HCT116 (cell line): ENCODE measurements around the gene DNASE1L1. TPM values are rescaled to one million over a fixed set of nuclear protein-coding genes. Genes with fewer than 3 reads are reported as not detected.
A peak's percentile ranks its signal among the peaks of the same experiment; 100 is the strongest.

Source experiments
- ATAC-seq: fragments of 200-7000 bp; cut with Tn5 transposase; 2 replicates; pipeline ENCODE4 v1.9.1; 2020; ENCODE audit warnings: mild to moderate bottlenecking, moderate library complexity
- BruUV-seq: library from RNA; stranded (reverse); fragments of 400-500 nt; replicated peaks from 2 replicates; lab custom pipeline; 2021; lab: Mats Ljungman, UMichigan
- CTCF ChIA-PET: fragments of 300-600 bp; sonication (Branson Sonifier 250); formaldehyde crosslinking; loops from one replicate; lab custom pipeline; 2021; ENCODE audit warnings: antibody characterized with exemption; lab: Charles Lee
- POLR2A ChIA-PET: fragments of 300-600, 350-600 bp; sonication (Branson Sonifier 250); formaldehyde crosslinking; loops from one replicate; lab custom pipeline; 2021; ENCODE audit warnings: antibody characterized with exemption; lab: Charles Lee
- RAD21 ChIA-PET, 2 experiments: fragments of 300-600 bp; sonication (Branson Sonifier 250); formaldehyde crosslinking; loops; one replicate each; lab custom pipeline; 2023; ENCODE audit warnings: low total read pairs in 2 of 2; ENCODE audit not compliant: uncharacterized antibody in 2 of 2, unreplicated experiment in 2 of 2, low non-redundant PET in 1 of 2; lab: Charles Lee
- DNase-seq: peaks from one replicate; pipeline ENCODE4 v3.0.0-alpha.2; 2010; ENCODE audit warnings: low read depth, low spot score
- H2AFZ ChIP-seq: fragments of 200-600 bp; shearing (Covaris generic), sonication (generic); 2 replicates; pipeline ENCODE4 v1.6.1; 2017; ENCODE audit warnings: low read depth, mixed run types, mixed read lengths, antibody characterized with exemption, low read length; ENCODE audit not compliant: poor library complexity, severe bottlenecking
- H3K27ac ChIP-seq: 2 replicates; pipeline ENCODE4 v1.5.1; 2012; ENCODE audit warnings: low read depth, low read length
- H3K27me3 ChIP-seq: fragments of 200-600 bp; sonication (generic); 2 replicates; pipeline ENCODE4 v1.6.1; 2016; ENCODE audit warnings: mixed run types, low read length, mixed read lengths; ENCODE audit not compliant: insufficient read depth
- H3K36me3 ChIP-seq, 2 experiments: fragments of 200-500 bp in 1 of 2; fragments of 200-600 bp in 1 of 2; sonication (Bioruptor generic) in 1 of 2; sonication (generic) in 1 of 2; 2 replicates each; pipeline versions ENCODE4 v1.5.1 to v1.6.1; 2014 to 2016; ENCODE audit warnings: low read length in 2 of 2, inconsistent platforms in 1 of 2, mixed read lengths in 1 of 2, mixed run types in 1 of 2; ENCODE audit not compliant: insufficient read depth in 2 of 2, control insufficient read depth in 1 of 2
- H3K4me1 ChIP-seq, 2 experiments: fragments of 200-600 bp in 1 of 2; sonication (generic) in 1 of 2; 2 replicates each; pipeline versions ENCODE4 v1.5.1 to v1.6.1; 2012 to 2017; ENCODE audit warnings: low read length in 2 of 2, inconsistent platforms in 1 of 2, mild to moderate bottlenecking in 1 of 2, mixed read lengths in 1 of 2, mixed run types in 1 of 2, moderate library complexity in 1 of 2; ENCODE audit not compliant: insufficient read depth in 2 of 2, control insufficient read depth in 1 of 2
- H3K4me2 ChIP-seq: fragments of 200-600 bp; sonication (generic); 2 replicates; pipeline ENCODE4 v1.6.1; 2017; ENCODE audit warnings: mixed run types, low read length, mixed read lengths
- H3K4me3 ChIP-seq, 2 experiments: fragments of 200-600 bp in 1 of 2; sonication (generic) in 1 of 2; replicated peaks in 1 of 2; 2 replicates each; pipeline ENCODE4 v1.5.1; 2011 to 2016; ENCODE audit warnings: low read length in 2 of 2, control low read depth in 1 of 2, low read depth in 1 of 2, mild to moderate bottlenecking in 1 of 2, mixed read lengths in 1 of 2, mixed run types in 1 of 2
- H3K79me2 ChIP-seq: fragments of 200-600 bp; sonication (generic); 2 replicates; pipeline ENCODE4 v1.6.1; 2017; ENCODE audit warnings: mild to moderate bottlenecking, mixed run types, low read length, moderate library complexity, mixed read lengths; ENCODE audit not compliant: insufficient read depth
- H3K9ac ChIP-seq: fragments of 200-600 bp; sonication (generic); 2 replicates; pipeline ENCODE4 v1.6.1; 2016; ENCODE audit warnings: low read length, mixed read lengths
- H3K9me2 ChIP-seq: fragments of 200-600 bp; sonication (generic), shearing (Covaris generic); 2 replicates; pipeline ENCODE4 v1.6.1; 2017; ENCODE audit warnings: mixed run types, mild to moderate bottlenecking, moderate library complexity; ENCODE audit not compliant: insufficient read depth
- H3K9me3 ChIP-seq, 2 experiments: fragments of 200-500 bp in 1 of 2; fragments of 200-600 bp in 1 of 2; sonication (Bioruptor generic) in 1 of 2; sonication (generic) in 1 of 2; 2 replicates each; pipeline ENCODE4 v1.6.1; 2014 to 2017; ENCODE audit warnings: low read length in 2 of 2, mixed read lengths in 2 of 2, inconsistent platforms in 1 of 2, low read depth in 1 of 2, mild to moderate bottlenecking in 1 of 2, mixed run types in 1 of 2, moderate library complexity in 1 of 2; ENCODE audit not compliant: control insufficient read depth in 1 of 2, insufficient read depth in 1 of 2
- H4K20me1 ChIP-seq: fragments of 200-600 bp; sonication (generic), shearing (Covaris generic); 2 replicates; pipeline ENCODE4 v1.6.1; 2017; ENCODE audit warnings: mixed run types, mild to moderate bottlenecking, moderate library complexity; ENCODE audit not compliant: insufficient read depth
- CBX3 ChIP-seq: IDR thresholded peaks from 2 replicates; pipeline ENCODE4 v1.6.1; 2012; ENCODE audit warnings: low read depth
- CEBPB ChIP-seq: IDR thresholded peaks from 2 replicates; pipeline ENCODE4 v1.6.1; 2012; ENCODE audit warnings: low read depth
- FOSL1 ChIP-seq: IDR thresholded peaks from 2 replicates; pipeline ENCODE4 v1.6.1; 2012; ENCODE audit warnings: low read depth
- RAD21 ChIP-seq: IDR thresholded peaks from 2 replicates; pipeline ENCODE4 v1.6.1; 2012; ENCODE audit warnings: low read depth, mild to moderate bottlenecking
- intact Hi-C: fragments of 100-400 bp; cut with micrococcal nuclease; formaldehyde crosslinking; loops from 2 replicates; pipeline ENCODE4 v1.10.0; 2022
- total RNA-seq: library from RNA; stranded (reverse); gene quantifications from one replicate; pipeline ENCODE4 v1.2.1, GENCODE V29; 2021; ENCODE audit not compliant: unreplicated experiment
- TF ChIP-seq, protein P1 (sequence below): IDR thresholded peaks from 2 replicates; pipeline ENCODE4 v1.6.1; 2012
- TF ChIP-seq, protein P2 (sequence below): IDR thresholded peaks from 2 replicates; pipeline ENCODE4 v1.6.1; 2012; ENCODE audit warnings: low read depth

DNASE1L1 gene
- total RNA-seq, 1 experiment from 2014 or later: 16.5 TPM

DNA sequence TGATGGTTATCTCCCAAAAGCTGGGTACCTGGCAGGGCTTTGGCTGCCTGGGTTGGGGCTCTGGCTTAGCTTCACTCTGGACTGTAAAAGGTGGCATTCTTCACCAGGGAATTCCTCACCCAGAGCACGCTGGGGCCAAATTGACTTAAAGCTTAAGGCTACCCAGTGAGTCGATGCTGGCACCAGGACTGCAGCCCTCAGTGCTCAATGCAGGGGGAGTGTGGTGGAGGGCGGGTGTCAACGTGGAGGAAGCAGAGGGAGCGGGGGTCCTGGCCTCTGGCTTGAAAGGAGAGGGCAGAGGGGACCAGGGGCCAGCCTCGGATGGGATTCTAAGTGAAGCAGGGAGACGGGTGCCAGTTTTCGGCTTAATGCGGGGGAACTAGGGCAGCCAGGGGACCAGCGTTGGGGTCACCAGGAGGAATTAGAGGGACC, 34.4 kb upstream of the DNASE1L1 start:
- DNase-seq (no peak), ATAC-seq (peak; percentile 18)
- Histone ChIP-seq H3K79me2 (peaks cover 26% of the 10 kb centered on the region), H3K4me1 (peaks cover 6 to 19% of the 10 kb centered on the region in 2 experiments; a peak in 3 of 4 replicates), H3K4me2 (peak overlapping the region; percentile 57), H3K4me3 (0 out of 4 replicates have a peak overlapping the region, but pooled peaks of 1 of the 2 experiments have one; percentile 8), H3K36me3 (no peaks in the 10 kb centered on the region; a peak in 1 of 4 replicates), H3K27me3 (no peaks in the 10 kb centered on the region), H3K27ac (peak overlapping the region; percentile 48), H3K9ac (peak overlapping the region; percentile 27; the same call in 1 of the 2 replicates), H2AFZ (no peak overlapping the region), H4K20me1 (no peaks in the 10 kb centered on the region), H3K9me2 (no peaks in the 10 kb centered on the region), H3K9me3 (no peaks in the 10 kb centered on the region)
- BruUV-seq: no TSS peak
- ChIA-PET POLR2A (no interaction called here), RAD21 (no interaction called here), CTCF (no interaction called here)
- intact Hi-C loops: loop anchor here (5.0 kb wide), 1 partner anchor 34 kb away; the partner anchor contains the start of gene LAGE3
- TF ChIP-seq, protein P1, sequence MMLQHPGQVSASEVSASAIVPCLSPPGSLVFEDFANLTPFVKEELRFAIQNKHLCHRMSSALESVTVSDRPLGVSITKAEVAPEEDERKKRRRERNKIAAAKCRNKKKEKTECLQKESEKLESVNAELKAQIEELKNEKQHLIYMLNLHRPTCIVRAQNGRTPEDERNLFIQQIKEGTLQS: no peak
- TF ChIP-seq CBX3 (no peak), FOSL1 (no peak), CEBPB (no peak), RAD21 (no peak)
- TF ChIP-seq, protein P2, sequence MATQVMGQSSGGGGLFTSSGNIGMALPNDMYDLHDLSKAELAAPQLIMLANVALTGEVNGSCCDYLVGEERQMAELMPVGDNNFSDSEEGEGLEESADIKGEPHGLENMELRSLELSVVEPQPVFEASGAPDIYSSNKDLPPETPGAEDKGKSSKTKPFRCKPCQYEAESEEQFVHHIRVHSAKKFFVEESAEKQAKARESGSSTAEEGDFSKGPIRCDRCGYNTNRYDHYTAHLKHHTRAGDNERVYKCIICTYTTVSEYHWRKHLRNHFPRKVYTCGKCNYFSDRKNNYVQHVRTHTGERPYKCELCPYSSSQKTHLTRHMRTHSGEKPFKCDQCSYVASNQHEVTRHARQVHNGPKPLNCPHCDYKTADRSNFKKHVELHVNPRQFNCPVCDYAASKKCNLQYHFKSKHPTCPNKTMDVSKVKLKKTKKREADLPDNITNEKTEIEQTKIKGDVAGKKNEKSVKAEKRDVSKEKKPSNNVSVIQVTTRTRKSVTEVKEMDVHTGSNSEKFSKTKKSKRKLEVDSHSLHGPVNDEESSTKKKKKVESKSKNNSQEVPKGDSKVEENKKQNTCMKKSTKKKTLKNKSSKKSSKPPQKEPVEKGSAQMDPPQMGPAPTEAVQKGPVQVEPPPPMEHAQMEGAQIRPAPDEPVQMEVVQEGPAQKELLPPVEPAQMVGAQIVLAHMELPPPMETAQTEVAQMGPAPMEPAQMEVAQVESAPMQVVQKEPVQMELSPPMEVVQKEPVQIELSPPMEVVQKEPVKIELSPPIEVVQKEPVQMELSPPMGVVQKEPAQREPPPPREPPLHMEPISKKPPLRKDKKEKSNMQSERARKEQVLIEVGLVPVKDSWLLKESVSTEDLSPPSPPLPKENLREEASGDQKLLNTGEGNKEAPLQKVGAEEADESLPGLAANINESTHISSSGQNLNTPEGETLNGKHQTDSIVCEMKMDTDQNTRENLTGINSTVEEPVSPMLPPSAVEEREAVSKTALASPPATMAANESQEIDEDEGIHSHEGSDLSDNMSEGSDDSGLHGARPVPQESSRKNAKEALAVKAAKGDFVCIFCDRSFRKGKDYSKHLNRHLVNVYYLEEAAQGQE: no peak
